HepG2 (cell line): Measurements from ENCODE around the gene CXADR. TPM values are rescaled to one million over a fixed set of nuclear protein-coding genes. Genes with fewer than 3 reads are reported as not detected.

Experiments used
- AKAP8 ChIP-seq: sonication (generic); formaldehyde crosslinking; IDR thresholded peaks from 2 replicates; pipeline ENCODE4 v1.5.1; 2020; ENCODE audit warnings: mild to moderate bottlenecking, missing genetic modification reagents
- HOXA9 ChIP-seq: sonication (generic); formaldehyde crosslinking; IDR thresholded peaks from 2 replicates; pipeline ENCODE4 v1.8.1; 2022; ENCODE audit warnings: missing genetic modification reagents, mild to moderate bottlenecking, moderate library complexity, borderline replicate concordance
- MEIS2 ChIP-seq: sonication (generic); formaldehyde crosslinking; IDR thresholded peaks from 2 replicates; pipeline ENCODE4 v1.9.0; 2021; ENCODE audit warnings: mild to moderate bottlenecking, missing genetic modification reagents
- ZNF772 ChIP-seq: sonication (generic); formaldehyde crosslinking; IDR thresholded peaks from 2 replicates; pipeline ENCODE4 v1.5.0; 2020; ENCODE audit warnings: mild to moderate bottlenecking, missing genetic modification reagents
- polyA plus RNA-seq, 8 experiments: library from polyadenylated mRNA; depleted of rRNA in 3 of 8; stranded (reverse) in 7 of 8; unstranded in 1 of 8; fragments of >200 nt; fragmentation: Illumina TruSeq in 4 of 8; extraction: Trizol in 4 of 8; gene quantifications; 2 replicates each; pipeline versions ENCODE4 v1.2.1 to v1.2.3, GENCODE V29; 2011 to 2016; ENCODE audit warnings: low read depth in 4 of 8, missing spikeins in 1 of 8, mixed read lengths in 1 of 8; ENCODE audit not compliant: insufficient read depth in 1 of 8
- total RNA-seq, 5 experiments: library from RNA; depleted of rRNA; stranded (reverse); fragments of >200 nt; fragmentation: Illumina TruSeq; extraction: Trizol; gene quantifications; 2 replicates each; pipeline ENCODE4 v1.2.3, GENCODE V29; 2016; ENCODE audit warnings: low read depth in 1 of 5
- TF ChIP-seq, protein P1 (sequence below): sonication (generic); formaldehyde crosslinking; IDR thresholded peaks from 2 replicates; pipeline ENCODE4 v1.4.0; 2020; ENCODE audit warnings: mild to moderate bottlenecking, missing genetic modification reagents
- TF ChIP-seq, protein P2 (sequence below): sonication (generic); formaldehyde crosslinking; IDR thresholded peaks from 2 replicates; pipeline ENCODE4 v1.4.0; 2020; ENCODE audit warnings: mild to moderate bottlenecking, missing genetic modification reagents
- TF ChIP-seq, protein P3 (sequence below), 2 experiments: sonication (generic) in 1 of 2; formaldehyde crosslinking in 1 of 2; IDR thresholded peaks; 2 replicates each; pipeline versions ENCODE4 v1.6.1 to v1.9.0; 2014 to 2022; ENCODE audit warnings: antibody characterized with exemption in 1 of 2, borderline replicate concordance in 1 of 2, inconsistent platforms in 1 of 2, low read depth in 1 of 2, missing genetic modification reagents in 1 of 2
- TF ChIP-seq, protein P4 (sequence below): sonication (generic); formaldehyde crosslinking; IDR thresholded peaks from 2 replicates; pipeline ENCODE4 v1.4.0; 2020; ENCODE audit warnings: mild to moderate bottlenecking, missing genetic modification reagents
- TF ChIP-seq, protein P5 (sequence below): sonication (generic); formaldehyde crosslinking; IDR thresholded peaks from 2 replicates; pipeline ENCODE4 v1.8.0; 2022; ENCODE audit warnings: missing genetic modification reagents, low read depth, mild to moderate bottlenecking, borderline replicate concordance
- TF ChIP-seq, protein P6 (sequence below): sonication (generic); formaldehyde crosslinking; IDR thresholded peaks from 2 replicates; pipeline ENCODE4 v1.4.0; 2020; ENCODE audit warnings: missing genetic modification reagents

The CXADR gene
- total and polyA plus RNA-seq, 2 of the 13 experiments (the other 11 are each of a cell fraction or from before 2014, with no cell fraction given): 86.8 to 110 TPM

DNA sequence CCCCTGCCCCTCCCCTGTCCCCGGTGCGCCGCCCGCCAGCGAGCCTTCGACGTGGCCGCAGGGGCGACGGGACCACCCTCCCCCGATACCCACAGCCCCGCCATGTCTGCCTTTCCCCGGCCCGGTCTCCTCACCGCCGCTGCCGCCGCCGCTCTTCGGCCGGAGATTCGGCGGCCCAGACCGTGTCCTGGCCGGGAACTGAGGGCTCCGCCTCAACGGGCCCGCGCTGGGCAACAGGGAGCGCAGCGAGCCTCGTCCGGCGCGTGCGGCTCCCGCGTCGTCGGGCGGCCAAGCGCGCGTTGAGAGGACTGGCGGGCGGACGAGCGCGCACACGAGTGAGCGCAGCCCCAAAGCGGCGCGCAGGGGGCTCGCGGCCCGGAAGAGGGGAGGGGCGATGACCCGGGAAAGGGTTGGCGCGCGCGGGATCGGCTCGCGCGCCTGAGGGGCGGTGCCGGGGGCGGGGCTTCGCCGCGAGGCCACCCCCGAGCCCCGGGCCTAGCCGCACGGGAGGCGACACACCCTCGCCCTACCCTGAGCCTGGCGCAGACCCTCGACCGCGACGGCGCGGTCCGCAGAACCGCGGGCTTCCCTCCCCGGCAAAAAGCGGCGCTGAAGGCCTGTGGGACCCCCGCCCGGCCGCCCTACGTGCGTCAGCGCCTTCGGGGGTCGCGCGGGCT is 99.9 kb downstream of the CXADR start, which contains the start of gene BTG3 (continued):
- TF ChIP-seq AKAP8 (CRISPR knock-in tag): peak; percentile 79; the same call in 1 of the 2 replicates
- TF ChIP-seq, protein P1, sequence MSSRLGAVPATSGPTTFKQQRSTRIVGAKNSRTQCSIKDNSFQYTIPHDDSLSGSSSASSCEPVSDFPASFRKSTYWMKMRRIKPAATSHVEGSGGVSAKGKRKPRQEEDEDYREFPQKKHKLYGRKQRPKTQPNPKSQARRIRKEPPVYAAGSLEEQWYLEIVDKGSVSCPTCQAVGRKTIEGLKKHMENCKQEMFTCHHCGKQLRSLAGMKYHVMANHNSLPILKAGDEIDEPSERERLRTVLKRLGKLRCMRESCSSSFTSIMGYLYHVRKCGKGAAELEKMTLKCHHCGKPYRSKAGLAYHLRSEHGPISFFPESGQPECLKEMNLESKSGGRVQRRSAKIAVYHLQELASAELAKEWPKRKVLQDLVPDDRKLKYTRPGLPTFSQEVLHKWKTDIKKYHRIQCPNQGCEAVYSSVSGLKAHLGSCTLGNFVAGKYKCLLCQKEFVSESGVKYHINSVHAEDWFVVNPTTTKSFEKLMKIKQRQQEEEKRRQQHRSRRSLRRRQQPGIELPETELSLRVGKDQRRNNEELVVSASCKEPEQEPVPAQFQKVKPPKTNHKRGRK (CRISPR knock-in tag): no peak
- peak; percentile 82; the same call in 1 of the 2 replicates for TF ChIP-seq ZNF772
- TF ChIP-seq MEIS2 (CRISPR knock-in tag): peak; percentile 87
- TF ChIP-seq, protein P2, sequence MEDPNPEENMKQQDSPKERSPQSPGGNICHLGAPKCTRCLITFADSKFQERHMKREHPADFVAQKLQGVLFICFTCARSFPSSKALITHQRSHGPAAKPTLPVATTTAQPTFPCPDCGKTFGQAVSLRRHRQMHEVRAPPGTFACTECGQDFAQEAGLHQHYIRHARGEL (CRISPR knock-in tag): no peak
- TF ChIP-seq, protein P3, sequence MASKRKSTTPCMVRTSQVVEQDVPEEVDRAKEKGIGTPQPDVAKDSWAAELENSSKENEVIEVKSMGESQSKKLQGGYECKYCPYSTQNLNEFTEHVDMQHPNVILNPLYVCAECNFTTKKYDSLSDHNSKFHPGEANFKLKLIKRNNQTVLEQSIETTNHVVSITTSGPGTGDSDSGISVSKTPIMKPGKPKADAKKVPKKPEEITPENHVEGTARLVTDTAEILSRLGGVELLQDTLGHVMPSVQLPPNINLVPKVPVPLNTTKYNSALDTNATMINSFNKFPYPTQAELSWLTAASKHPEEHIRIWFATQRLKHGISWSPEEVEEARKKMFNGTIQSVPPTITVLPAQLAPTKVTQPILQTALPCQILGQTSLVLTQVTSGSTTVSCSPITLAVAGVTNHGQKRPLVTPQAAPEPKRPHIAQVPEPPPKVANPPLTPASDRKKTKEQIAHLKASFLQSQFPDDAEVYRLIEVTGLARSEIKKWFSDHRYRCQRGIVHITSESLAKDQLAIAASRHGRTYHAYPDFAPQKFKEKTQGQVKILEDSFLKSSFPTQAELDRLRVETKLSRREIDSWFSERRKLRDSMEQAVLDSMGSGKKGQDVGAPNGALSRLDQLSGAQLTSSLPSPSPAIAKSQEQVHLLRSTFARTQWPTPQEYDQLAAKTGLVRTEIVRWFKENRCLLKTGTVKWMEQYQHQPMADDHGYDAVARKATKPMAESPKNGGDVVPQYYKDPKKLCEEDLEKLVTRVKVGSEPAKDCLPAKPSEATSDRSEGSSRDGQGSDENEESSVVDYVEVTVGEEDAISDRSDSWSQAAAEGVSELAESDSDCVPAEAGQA (IDR thresholded peaks at IDR 0.05; ENCODE audit: low read depth): no peak
- TF ChIP-seq, protein P3 (CRISPR knock-in tag; IDR thresholded peaks at IDR 0.05; ENCODE audit: borderline replicate concordance): peak; percentile 63; the same call in 1 of the 2 replicates
- TF ChIP-seq, protein P4, sequence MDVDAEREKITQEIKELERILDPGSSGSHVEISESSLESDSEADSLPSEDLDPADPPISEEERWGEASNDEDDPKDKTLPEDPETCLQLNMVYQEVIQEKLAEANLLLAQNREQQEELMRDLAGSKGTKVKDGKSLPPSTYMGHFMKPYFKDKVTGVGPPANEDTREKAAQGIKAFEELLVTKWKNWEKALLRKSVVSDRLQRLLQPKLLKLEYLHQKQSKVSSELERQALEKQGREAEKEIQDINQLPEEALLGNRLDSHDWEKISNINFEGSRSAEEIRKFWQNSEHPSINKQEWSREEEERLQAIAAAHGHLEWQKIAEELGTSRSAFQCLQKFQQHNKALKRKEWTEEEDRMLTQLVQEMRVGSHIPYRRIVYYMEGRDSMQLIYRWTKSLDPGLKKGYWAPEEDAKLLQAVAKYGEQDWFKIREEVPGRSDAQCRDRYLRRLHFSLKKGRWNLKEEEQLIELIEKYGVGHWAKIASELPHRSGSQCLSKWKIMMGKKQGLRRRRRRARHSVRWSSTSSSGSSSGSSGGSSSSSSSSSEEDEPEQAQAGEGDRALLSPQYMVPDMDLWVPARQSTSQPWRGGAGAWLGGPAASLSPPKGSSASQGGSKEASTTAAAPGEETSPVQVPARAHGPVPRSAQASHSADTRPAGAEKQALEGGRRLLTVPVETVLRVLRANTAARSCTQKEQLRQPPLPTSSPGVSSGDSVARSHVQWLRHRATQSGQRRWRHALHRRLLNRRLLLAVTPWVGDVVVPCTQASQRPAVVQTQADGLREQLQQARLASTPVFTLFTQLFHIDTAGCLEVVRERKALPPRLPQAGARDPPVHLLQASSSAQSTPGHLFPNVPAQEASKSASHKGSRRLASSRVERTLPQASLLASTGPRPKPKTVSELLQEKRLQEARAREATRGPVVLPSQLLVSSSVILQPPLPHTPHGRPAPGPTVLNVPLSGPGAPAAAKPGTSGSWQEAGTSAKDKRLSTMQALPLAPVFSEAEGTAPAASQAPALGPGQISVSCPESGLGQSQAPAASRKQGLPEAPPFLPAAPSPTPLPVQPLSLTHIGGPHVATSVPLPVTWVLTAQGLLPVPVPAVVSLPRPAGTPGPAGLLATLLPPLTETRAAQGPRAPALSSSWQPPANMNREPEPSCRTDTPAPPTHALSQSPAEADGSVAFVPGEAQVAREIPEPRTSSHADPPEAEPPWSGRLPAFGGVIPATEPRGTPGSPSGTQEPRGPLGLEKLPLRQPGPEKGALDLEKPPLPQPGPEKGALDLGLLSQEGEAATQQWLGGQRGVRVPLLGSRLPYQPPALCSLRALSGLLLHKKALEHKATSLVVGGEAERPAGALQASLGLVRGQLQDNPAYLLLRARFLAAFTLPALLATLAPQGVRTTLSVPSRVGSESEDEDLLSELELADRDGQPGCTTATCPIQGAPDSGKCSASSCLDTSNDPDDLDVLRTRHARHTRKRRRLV (CRISPR knock-in tag): no peak
- TF ChIP-seq, protein P5, sequence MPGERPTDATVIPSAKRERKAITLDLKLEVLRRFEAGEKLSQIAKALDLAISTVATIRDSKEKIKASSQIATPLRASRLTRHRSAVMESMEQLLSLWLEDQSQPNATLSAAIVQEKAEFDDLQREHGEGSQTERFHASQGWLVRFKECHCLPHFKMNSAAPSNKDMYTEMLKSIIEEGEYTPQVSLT: no peak
- TF ChIP-seq, protein P6, sequence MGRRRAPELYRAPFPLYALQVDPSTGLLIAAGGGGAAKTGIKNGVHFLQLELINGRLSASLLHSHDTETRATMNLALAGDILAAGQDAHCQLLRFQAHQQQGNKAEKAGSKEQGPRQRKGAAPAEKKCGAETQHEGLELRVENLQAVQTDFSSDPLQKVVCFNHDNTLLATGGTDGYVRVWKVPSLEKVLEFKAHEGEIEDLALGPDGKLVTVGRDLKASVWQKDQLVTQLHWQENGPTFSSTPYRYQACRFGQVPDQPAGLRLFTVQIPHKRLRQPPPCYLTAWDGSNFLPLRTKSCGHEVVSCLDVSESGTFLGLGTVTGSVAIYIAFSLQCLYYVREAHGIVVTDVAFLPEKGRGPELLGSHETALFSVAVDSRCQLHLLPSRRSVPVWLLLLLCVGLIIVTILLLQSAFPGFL (CRISPR knock-in tag): no peak; the same call in 1 of the 2 replicates
- peak; percentile 67; the same call in 1 of the 2 replicates for TF ChIP-seq HOXA9 (CRISPR knock-in tag)
